HEK293T (cell line): Measurements from ENCODE around the gene ADD1.

ENCODE experiments used
- ELF4 ChIP-seq: fragments of 450-650 bp; IDR thresholded peaks from 2 replicates; pipeline ENCODE4 v1.6.1; 2017; ENCODE audit warnings: antibody characterized with exemption
- FOXM1 ChIP-seq: fragments of 450-650 bp; IDR thresholded peaks from 2 replicates; pipeline ENCODE4 v1.6.1; 2017; ENCODE audit warnings: mild to moderate bottlenecking, borderline replicate concordance
- HDGF ChIP-seq: fragments of 450-650 bp; IDR thresholded peaks from 2 replicates; pipeline ENCODE4 v1.6.1; 2017; ENCODE audit warnings: antibody characterized with exemption, borderline replicate concordance
- LEF1 ChIP-seq: fragments of 450-650 bp; IDR thresholded peaks from 2 replicates; pipeline ENCODE4 v1.6.1; 2017; ENCODE audit warnings: mild to moderate bottlenecking, borderline replicate concordance
- SP1 ChIP-seq: fragments of 450-650 bp; IDR thresholded peaks from 2 replicates; pipeline ENCODE4 v1.6.1; 2017
- SUZ12 ChIP-seq: fragments of 450-650 bp; IDR thresholded peaks from 2 replicates; pipeline ENCODE4 v1.6.1; 2016; ENCODE audit warnings: mild to moderate bottlenecking

- no peak for TF ChIP-seq ELF4
- no peak for TF ChIP-seq SUZ12
- no peak for TF ChIP-seq LEF1
- TF ChIP-seq SP1, result no peak
- TF ChIP-seq HDGF, result no peak
- no peak for TF ChIP-seq FOXM1
Measured at GRCh38 chr4:2866160-2866861, 22.7 kb downstream of the ADD1 start.
